Activated CD4-positive, alpha-beta T cell treated with anti-CD3 and anti-CD28 coated beads, Interleukin-2, Interleukin-4, amounts not matched to agents 100 ng/mL and 50 ng/mL, durations not matched to agents 16 hours and 8 hours (primary cell): ENCODE data around the gene KCNG2.

Experiments used
- DNase-seq: peaks from one replicate; pipeline ENCODE4 v3.0.0-alpha.2; 2020; ENCODE audit warnings: low spot score

The KCNG2 gene

GRCh38 chr18:79924814-79925731, 127.3 kb downstream of the KCNG2 start:
- DNase-seq, result no peak

- DNase-seq, result no peak
Observed at GRCh38 chr18:79926306-79926705, 128.6 kb downstream of the KCNG2 start.

GRCh38 chr18:79926715-79927606, 129.2 kb downstream of the KCNG2 start:
- no peak for DNase-seq

GRCh38 chr18:79927607-79928562, 130.1 kb downstream of the KCNG2 start:
- DNase-seq, result no peak

DNA sequence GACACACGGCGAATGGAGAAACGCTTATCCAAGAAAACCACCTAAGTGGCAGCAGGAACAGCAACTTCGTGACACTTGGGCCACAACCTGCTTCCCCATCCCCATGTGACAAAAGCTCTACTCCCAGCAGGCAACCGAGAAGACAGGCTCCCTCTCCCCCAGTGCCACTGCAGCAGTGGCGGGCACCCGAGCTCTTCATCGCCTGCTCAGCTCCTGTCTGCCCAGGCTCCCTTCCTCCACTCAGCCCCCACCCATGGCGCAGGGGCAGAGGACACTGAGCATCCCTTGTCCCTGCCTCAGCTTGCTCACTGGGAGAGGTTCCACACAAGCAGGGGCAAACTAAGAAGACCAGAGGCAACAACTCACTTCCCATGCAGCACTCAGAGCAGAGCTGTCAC, 130.8 kb downstream of the KCNG2 start:
- DNase-seq, result no peak

- no peak for DNase-seq
Observed at GRCh38 chr18:79930020-79930642, 132.4 kb downstream of the KCNG2 start.

DNA sequence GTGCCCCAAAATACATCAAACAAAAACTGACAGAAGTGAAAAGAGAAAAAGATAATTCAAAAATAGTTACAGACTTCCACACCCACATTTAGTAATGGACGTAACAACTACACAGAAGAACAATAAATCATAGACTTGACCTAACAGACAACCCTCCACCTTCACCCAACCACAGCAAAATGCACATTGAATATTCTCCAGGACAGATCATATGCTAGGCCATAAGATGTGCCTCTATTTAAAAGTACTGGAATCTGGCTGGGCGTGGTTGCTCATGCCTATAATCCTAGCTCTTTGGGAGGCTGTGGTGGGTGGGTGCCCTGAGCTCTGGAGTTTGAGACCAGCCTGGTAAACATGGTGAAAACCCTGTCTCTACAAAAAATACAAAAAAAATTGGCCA, 133.7 kb downstream of the KCNG2 start:
- no peak for DNase-seq

DNA sequence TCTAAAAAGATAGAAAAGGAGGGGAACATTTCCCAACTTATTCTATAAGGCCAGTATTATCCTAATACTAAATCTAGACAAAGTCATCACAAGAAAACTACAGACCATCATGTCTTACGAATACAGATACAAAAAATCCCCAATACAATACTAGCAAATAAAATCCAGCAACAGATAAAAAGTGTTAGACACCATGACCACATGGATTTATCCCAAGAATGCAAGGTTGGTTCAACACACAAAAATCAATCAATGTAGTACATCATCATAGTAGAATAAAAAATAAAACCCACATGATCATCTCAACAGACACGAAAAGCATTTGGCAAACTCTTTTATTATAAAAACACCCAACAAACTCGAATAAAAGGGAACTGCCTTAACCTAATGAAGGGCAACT, 135.2 kb downstream of the KCNG2 start:
- no peak for DNase-seq

GRCh38 chr18:79933765-79934164, 136.0 kb downstream of the KCNG2 start:
- DNase-seq, result no peak

- DNase-seq, result no peak
Observed at GRCh38 chr18:79934311-79935097, 136.8 kb downstream of the KCNG2 start.

DNA sequence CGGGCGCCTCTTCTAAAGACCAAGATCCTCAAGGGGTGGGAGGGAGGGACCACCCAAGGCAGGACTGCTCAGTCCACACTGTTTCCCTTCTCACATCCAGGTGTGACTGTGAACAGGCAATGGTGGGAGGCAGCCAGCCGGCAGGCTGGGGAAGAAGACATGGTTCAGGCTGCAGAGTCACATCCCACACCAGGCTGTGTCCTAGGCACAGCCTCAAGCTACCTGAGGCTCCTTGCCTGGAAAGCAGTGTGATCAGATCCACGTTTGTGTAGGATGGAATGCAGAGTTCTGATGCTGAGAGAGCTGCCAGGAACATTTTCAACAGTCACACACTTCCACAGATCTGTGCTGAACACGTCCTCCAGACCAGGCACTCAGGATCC, 137.4 kb downstream of the KCNG2 start:
- no peak for DNase-seq

DNA sequence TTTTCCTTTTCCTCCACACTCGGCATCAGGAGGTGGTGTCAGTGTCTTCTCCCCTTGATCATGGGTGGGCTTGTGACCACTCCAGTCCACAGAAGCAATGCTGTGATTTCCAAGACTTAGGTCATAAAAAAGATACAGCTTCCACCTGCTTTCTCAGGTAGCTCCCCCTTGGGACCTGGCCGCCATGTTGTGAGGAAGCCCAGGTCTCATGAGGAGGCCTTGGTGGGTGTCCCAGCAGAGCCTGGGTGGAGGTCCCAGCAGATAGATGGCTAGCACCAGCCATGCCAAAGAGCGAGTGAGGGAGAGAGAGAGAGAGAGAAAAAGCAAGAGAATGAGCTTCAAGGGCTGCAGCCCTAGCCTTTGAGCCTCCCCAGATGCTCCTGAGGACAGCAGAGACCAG, 137.8 kb downstream of the KCNG2 start:
- no peak for DNase-seq

- no peak for DNase-seq
Observed at GRCh38 chr18:79935925-79936324, 138.2 kb downstream of the KCNG2 start.

- no peak for DNase-seq
Observed at GRCh38 chr18:79936641-79937040, 138.9 kb downstream of the KCNG2 start.

GRCh38 chr18:79937103-79937860, 139.5 kb downstream of the KCNG2 start:
- no peak for DNase-seq

- no peak for DNase-seq
Observed at GRCh38 chr18:79938196-79938595, 140.5 kb downstream of the KCNG2 start.

- DNase-seq, result no peak
Observed at GRCh38 chr18:79939096-79939495, 141.4 kb downstream of the KCNG2 start.

GRCh38 chr18:79940126-79940813, 142.5 kb downstream of the KCNG2 start:
- no peak for DNase-seq

- no peak for DNase-seq
Observed at GRCh38 chr18:79940814-79941472, 143.2 kb downstream of the KCNG2 start.
